Tibial artery (tissue), 4 donors: Measurements from ENCODE around the gene GPC6.

ENCODE experiments used
- DNase-seq, 2 donors: peaks; one replicate each; pipeline ENCODE4 v3.0.0-alpha.2; 2019
- H3K27ac ChIP-seq, 2 donors: fragments of 200-600 bp; sonication (generic) in 1 of 2; 1 replicate in 1 of 2; 2 replicates in 1 of 2; pipeline ENCODE4 v1.5.1; 2018 to 2019; ENCODE audit warnings: mild to moderate bottlenecking in 1 of 2
- H3K27me3 ChIP-seq, 2 donors: fragments of 200-600 bp; sonication (generic) in 1 of 2; one replicate each; pipeline versions ENCODE4 v1.5.1 to v1.6.0; 2016 to 2019
- H3K36me3 ChIP-seq, 3 donors: fragments of 200-600 bp; sonication (generic) in 2 of 3; one replicate each; pipeline ENCODE4 v1.5.1; 2016 to 2019; ENCODE audit warnings: mild to moderate bottlenecking in 2 of 3
- H3K4me1 ChIP-seq, 4 donors: fragments of 200-600 bp; sonication (generic) in 2 of 4; 1 replicate in 3 of 4; 2 replicates in 1 of 4; pipeline ENCODE4 v1.5.1; 2016 to 2019
- H3K4me3 ChIP-seq, 2 donors: fragments of 200-600 bp; sonication (generic) in 1 of 2; 1 replicate in 1 of 2; 2 replicates in 1 of 2; pipeline ENCODE4 v1.5.1; 2018 to 2019; ENCODE audit warnings: mild to moderate bottlenecking in 2 of 2
- H3K9me3 ChIP-seq, 3 donors: fragments of 200-600 bp; sonication (generic) in 1 of 3; one replicate each; pipeline ENCODE4 v1.5.1; 2016 to 2019
- CTCF ChIP-seq, 2 experiments: fragments of 200-600 bp in 1 of 2; fragments of 450-650 bp in 1 of 2; IDR thresholded peaks; one replicate each; pipeline ENCODE4 v1.5.1; 2017 to 2019; ENCODE audit warnings: antibody characterized with exemption in 2 of 2, mild to moderate bottlenecking in 1 of 2, moderate library complexity in 1 of 2
- intact Hi-C: fragments of 100-400 bp; cut with DNase I; formaldehyde crosslinking; loops from one replicate; pipeline ENCODE4 v1.15.0; 2023; ENCODE audit warnings: low total_unique reads

The GPC6 gene

GRCh38 chr13:93345024-93345423 is 118.4 kb downstream of the GPC6 start:
- no peaks in the 10 kb centered on the region for H3K36me3 ChIP-seq
- TF ChIP-seq CTCF (IDR thresholded peaks at IDR 0.05), result no peak
- H3K4me3 ChIP-seq, result no peak overlapping the region
- H3K4me1 ChIP-seq, result no peaks in the 10 kb centered on the region
- intact Hi-C loops, result no loop called here
- peaks cover 0 to 3% (median 0%) of the 10 kb centered on the region in 3 donors for H3K9me3 ChIP-seq
- no peak for DNase-seq
- H3K27ac ChIP-seq, result no peak overlapping the region
- no peaks in the 10 kb centered on the region for H3K27me3 ChIP-seq

- H3K4me3 ChIP-seq, result no peak overlapping the region
- no peaks in the 10 kb centered on the region for H3K4me1 ChIP-seq
- H3K27ac ChIP-seq, result no peak overlapping the region
- no peak for DNase-seq
- H3K36me3 ChIP-seq, result no peaks in the 10 kb centered on the region
- H3K9me3 ChIP-seq, result peaks cover 0 to 3% (median 0%) of the 10 kb centered on the region in 3 donors
- intact Hi-C loops, result no loop called here
- no peaks in the 10 kb centered on the region for H3K27me3 ChIP-seq
- TF ChIP-seq CTCF (IDR thresholded peaks at IDR 0.05), result no peak
Observed at GRCh38 chr13:93345770-93346169, 119.2 kb downstream of the GPC6 start.

- no peaks in the 10 kb centered on the region for H3K36me3 ChIP-seq
- H3K27ac ChIP-seq, result no peak overlapping the region
- intact Hi-C loops, result no loop called here
- no peak for TF ChIP-seq CTCF (IDR thresholded peaks at IDR 0.05)
- no peaks in the 10 kb centered on the region for H3K27me3 ChIP-seq
- H3K4me3 ChIP-seq, result no peak overlapping the region
- peaks cover 0 to 13% (median 0%) of the 10 kb centered on the region in 4 donors for H3K4me1 ChIP-seq
- peaks cover 0 to under 1% (median 0%) of the 10 kb centered on the region in 3 donors for H3K9me3 ChIP-seq
- no peak for DNase-seq
Observed at GRCh38 chr13:93352616-93353015, 126.0 kb downstream of the GPC6 start.

GRCh38 chr13:93355094-93355493 is 128.5 kb downstream of the GPC6 start:
- Histone ChIP-seq H3K9me3 (no peaks in the 10 kb centered on the region), H3K27me3 (no peaks in the 10 kb centered on the region), H3K36me3 (no peaks in the 10 kb centered on the region), H3K4me1 (peaks cover 0 to 15% (median 0%) of the 10 kb centered on the region in 4 donors), H3K27ac (no peak overlapping the region), H3K4me3 (no peak overlapping the region)
- TF ChIP-seq CTCF (IDR thresholded peaks at IDR 0.05), result no peak
- intact Hi-C loops, result no loop called here
- no peak for DNase-seq

GRCh38 chr13:93356469-93356868 is 129.9 kb downstream of the GPC6 start:
- no peak overlapping the region for H3K4me3 ChIP-seq
- DNase-seq, result no peak
- H3K4me1 ChIP-seq, result peaks cover 0 to 15% (median 0%) of the 10 kb centered on the region in 4 donors
- no peaks in the 10 kb centered on the region for H3K9me3 ChIP-seq
- intact Hi-C loops, result no loop called here
- no peak overlapping the region for H3K27ac ChIP-seq
- no peak for TF ChIP-seq CTCF (IDR thresholded peaks at IDR 0.05)
- H3K27me3 ChIP-seq, result no peaks in the 10 kb centered on the region
- no peaks in the 10 kb centered on the region for H3K36me3 ChIP-seq

- Histone ChIP-seq H3K9me3 (no peaks in the 10 kb centered on the region), H3K27ac (no peak overlapping the region), H3K27me3 (no peaks in the 10 kb centered on the region), H3K36me3 (no peaks in the 10 kb centered on the region), H3K4me1 (peaks cover 0 to 15% (median 0%) of the 10 kb centered on the region in 4 donors), H3K4me3 (no peak overlapping the region)
- TF ChIP-seq CTCF (IDR thresholded peaks at IDR 0.05), result no peak
- DNase-seq, result no peak
- intact Hi-C loops, result no loop called here
Observed at GRCh38 chr13:93360021-93360420, 133.4 kb downstream of the GPC6 start.
